Measurements from ENCODE around the gene MTHFD1L.

The MTHFD1L gene

DNA sequence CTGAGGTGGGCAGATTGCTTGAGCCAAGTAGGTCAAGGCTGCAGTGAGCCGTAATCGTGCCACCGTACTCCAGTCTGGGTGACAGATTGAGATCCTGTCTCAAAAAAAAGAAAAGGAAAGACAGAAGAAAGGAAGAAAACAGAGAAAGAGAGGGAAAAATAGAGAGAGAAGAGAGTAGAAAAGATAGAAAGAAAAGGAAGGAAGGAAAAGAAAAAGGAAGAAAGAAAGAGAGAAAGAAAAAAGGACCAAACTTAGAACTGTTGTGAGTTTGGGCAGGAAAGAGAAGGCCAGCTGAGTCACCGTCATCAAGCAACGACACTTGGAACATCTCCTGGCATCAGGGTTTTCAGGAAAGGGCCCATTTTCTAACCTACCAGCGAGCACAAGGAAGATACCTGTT lies 278.3 kb downstream of the MTHFD1L start:
- DNase-seq: no peak
- no peak overlapping the region for H3K27ac ChIP-seq (ENCODE audit: low read length)
- no peaks in the 10 kb centered on the region for H3K27me3 ChIP-seq (ENCODE audit: insufficient read depth, low read length, poor library complexity)
- no peak overlapping the region for H3K9ac ChIP-seq (ENCODE audit: low read depth, low read length)
- H3K4me3 ChIP-seq (ENCODE audit: low read depth in 1 of 2, low read length in 2 of 2): no peak overlapping the region
- H4K20me1 ChIP-seq (ENCODE audit: insufficient read depth, low read length): no peaks in the 10 kb centered on the region
- no peaks in the 10 kb centered on the region for H3K36me3 ChIP-seq (ENCODE audit: insufficient read depth, low read length)
- H3K79me2 ChIP-seq (ENCODE audit: insufficient read depth, low read length): no peaks in the 10 kb centered on the region
- H2AFZ ChIP-seq (ENCODE audit: low read depth, low read length): no peak overlapping the region
- H3K4me1 ChIP-seq (ENCODE audit: insufficient read depth, low read length): no peaks in the 10 kb centered on the region
- H3K4me2 ChIP-seq (ENCODE audit: insufficient read depth, low read length): no peak overlapping the region
- no peak for ATAC-seq (ENCODE audit: insufficient read depth, low read depth)
- H3K9me3 ChIP-seq (ENCODE audit: insufficient read depth, low read length, severe bottlenecking): no peaks in the 10 kb centered on the region
- TF ChIP-seq, protein P1, sequence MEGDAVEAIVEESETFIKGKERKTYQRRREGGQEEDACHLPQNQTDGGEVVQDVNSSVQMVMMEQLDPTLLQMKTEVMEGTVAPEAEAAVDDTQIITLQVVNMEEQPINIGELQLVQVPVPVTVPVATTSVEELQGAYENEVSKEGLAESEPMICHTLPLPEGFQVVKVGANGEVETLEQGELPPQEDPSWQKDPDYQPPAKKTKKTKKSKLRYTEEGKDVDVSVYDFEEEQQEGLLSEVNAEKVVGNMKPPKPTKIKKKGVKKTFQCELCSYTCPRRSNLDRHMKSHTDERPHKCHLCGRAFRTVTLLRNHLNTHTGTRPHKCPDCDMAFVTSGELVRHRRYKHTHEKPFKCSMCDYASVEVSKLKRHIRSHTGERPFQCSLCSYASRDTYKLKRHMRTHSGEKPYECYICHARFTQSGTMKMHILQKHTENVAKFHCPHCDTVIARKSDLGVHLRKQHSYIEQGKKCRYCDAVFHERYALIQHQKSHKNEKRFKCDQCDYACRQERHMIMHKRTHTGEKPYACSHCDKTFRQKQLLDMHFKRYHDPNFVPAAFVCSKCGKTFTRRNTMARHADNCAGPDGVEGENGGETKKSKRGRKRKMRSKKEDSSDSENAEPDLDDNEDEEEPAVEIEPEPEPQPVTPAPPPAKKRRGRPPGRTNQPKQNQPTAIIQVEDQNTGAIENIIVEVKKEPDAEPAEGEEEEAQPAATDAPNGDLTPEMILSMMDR (IDR thresholded peaks at IDR 0.05; ENCODE audit: borderline replicate concordance, extremely low read depth, low read length, poor library complexity, severe bottlenecking): no peak
- TF ChIP-seq EZH2 (IDR thresholded peaks at IDR 0.05; ENCODE audit: borderline replicate concordance, low read depth, low read length, severe bottlenecking): no peak

DNA sequence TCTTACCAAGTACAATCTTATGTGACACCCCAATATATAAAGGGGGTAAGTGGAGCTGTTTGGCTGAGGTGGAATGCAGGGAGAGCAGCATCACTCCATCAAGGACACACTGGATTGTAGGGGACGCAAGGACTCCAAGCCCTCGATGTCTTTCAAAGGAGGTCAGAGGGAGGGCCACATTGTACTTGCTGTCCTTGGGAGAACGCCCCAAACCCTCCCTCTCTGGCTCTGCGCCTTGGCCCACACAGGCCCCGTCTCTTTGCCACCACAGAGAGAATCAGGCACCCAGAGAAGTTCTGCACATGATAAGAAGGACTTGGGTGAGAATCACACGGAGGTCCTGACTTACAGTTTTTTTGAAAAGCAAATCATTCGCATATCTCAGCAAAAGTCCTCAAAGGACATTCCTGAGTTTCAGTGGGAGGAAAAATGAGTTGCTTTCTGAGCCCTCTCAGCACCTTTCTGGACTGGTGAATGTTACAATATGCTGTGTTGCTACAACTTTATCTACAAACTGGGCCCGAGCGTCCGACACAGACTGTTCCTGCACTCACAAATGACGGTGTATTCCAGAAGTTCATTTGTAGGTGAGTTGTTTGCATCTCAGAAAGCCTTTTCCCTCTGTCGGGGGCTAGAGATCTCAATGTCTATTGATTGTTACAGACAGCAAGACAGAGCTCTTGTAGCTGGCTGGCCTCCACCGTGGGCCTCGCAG lies 281.8 kb downstream of the MTHFD1L start:
- Histone ChIP-seq H3K36me3 (ENCODE audit: insufficient read depth, low read length) (no peaks in the 10 kb centered on the region), H2AFZ (ENCODE audit: low read depth, low read length) (no peak overlapping the region), H3K27ac (ENCODE audit: low read length) (no peak overlapping the region), H3K27me3 (ENCODE audit: insufficient read depth, low read length, poor library complexity) (no peaks in the 10 kb centered on the region), H3K9me3 (ENCODE audit: insufficient read depth, low read length, severe bottlenecking) (no peaks in the 10 kb centered on the region), H3K4me2 (ENCODE audit: insufficient read depth, low read length) (no peak overlapping the region), H3K79me2 (ENCODE audit: insufficient read depth, low read length) (no peaks in the 10 kb centered on the region), H4K20me1 (ENCODE audit: insufficient read depth, low read length) (no peaks in the 10 kb centered on the region), H3K9ac (ENCODE audit: low read depth, low read length) (no peak overlapping the region), H3K4me1 (ENCODE audit: insufficient read depth, low read length) (no peaks in the 10 kb centered on the region), H3K4me3 (ENCODE audit: low read depth in 1 of 2, low read length in 2 of 2) (no peak overlapping the region)
- TF ChIP-seq EZH2 (IDR thresholded peaks at IDR 0.05; ENCODE audit: borderline replicate concordance, low read depth, low read length, severe bottlenecking): no peak
- TF ChIP-seq, protein P1 (IDR thresholded peaks at IDR 0.05; ENCODE audit: borderline replicate concordance, extremely low read depth, low read length, poor library complexity, severe bottlenecking): no peak
- no peak for DNase-seq
- no peak for ATAC-seq (ENCODE audit: insufficient read depth, low read depth)

DNA sequence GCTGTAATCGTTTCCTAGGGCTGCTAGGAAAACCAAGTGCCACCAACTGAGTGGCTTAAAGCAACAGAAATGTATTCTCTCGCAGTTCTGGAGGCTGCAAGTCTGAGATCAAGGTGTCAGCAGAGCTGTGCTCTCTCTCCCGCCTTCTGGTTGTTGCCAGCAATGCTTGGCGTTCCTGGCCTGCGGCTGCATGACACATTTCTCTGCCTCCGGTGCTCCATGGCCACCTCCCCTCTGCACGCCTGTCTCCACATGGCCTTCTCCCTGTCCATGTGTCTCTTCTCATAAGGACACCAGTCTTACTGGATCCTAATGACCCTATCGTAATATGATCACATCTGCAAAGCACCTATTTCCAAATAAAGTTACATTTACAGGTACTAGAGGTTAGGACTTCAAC lies 282.6 kb downstream of the MTHFD1L start:
- H3K9me3 ChIP-seq (ENCODE audit: insufficient read depth, low read length, severe bottlenecking): no peaks in the 10 kb centered on the region
- H3K4me1 ChIP-seq (ENCODE audit: insufficient read depth, low read length): no peaks in the 10 kb centered on the region
- H3K79me2 ChIP-seq (ENCODE audit: insufficient read depth, low read length): no peaks in the 10 kb centered on the region
- TF ChIP-seq, protein P1 (IDR thresholded peaks at IDR 0.05; ENCODE audit: borderline replicate concordance, extremely low read depth, low read length, poor library complexity, severe bottlenecking): no peak
- no peak for TF ChIP-seq EZH2 (IDR thresholded peaks at IDR 0.05; ENCODE audit: borderline replicate concordance, low read depth, low read length, severe bottlenecking)
- no peaks in the 10 kb centered on the region for H3K36me3 ChIP-seq (ENCODE audit: insufficient read depth, low read length)
- no peaks in the 10 kb centered on the region for H4K20me1 ChIP-seq (ENCODE audit: insufficient read depth, low read length)
- H3K9ac ChIP-seq (ENCODE audit: low read depth, low read length): no peak overlapping the region
- no peak overlapping the region for H2AFZ ChIP-seq (ENCODE audit: low read depth, low read length)
- no peak overlapping the region for H3K4me2 ChIP-seq (ENCODE audit: insufficient read depth, low read length)
- H3K27ac ChIP-seq (ENCODE audit: low read length): no peak overlapping the region
- ATAC-seq (ENCODE audit: insufficient read depth, low read depth) (no peak), DNase-seq (no peak)
- no peak overlapping the region for H3K4me3 ChIP-seq (ENCODE audit: low read depth in 1 of 2, low read length in 2 of 2)
- H3K27me3 ChIP-seq (ENCODE audit: insufficient read depth, low read length, poor library complexity): no peaks in the 10 kb centered on the region

All from DND-41 (cell line).